Measurements from ENCODE around the gene ACADS.

DNA sequence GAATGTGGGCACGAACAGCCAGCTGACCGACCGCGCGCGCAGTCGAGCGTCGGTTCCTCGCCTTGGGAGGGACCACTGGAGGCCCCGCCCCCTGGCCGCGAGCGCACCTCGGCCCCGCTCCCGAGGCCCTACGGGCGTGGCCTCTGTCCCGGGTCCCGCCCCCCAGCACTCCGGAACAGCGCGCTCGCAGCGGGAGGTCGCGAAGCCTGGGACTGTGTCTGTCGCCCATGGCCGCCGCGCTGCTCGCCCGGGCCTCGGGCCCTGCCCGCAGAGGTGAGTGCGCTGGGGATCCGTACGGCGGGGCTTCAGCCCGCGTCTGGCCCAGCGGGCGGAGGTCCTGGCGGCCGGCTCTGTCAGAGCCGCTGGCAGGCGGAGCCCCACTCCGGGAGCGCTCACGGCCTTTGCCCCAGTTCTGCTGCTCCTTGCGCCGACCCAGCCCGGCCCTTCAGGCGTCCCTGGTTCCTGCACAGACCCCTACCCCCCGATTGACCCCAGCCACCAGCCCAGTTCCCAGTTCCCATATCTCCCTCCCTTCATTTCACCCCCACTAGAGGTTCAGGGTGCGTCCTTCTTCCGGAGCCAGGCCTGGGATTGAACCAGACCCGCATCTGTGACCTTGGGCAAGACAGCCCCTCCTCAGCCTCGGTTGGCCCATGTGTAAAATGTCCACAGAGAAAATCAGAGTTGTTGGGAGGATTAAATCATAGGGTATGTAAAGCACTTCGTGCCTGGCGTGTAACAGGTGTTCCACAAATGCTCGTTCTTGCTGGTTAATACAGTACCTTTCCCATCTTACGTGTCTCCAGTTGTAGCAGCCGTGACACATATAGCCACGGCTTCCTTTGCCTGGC lies at the start of gene ACADS:
- TF ChIP-seq, protein P1, sequence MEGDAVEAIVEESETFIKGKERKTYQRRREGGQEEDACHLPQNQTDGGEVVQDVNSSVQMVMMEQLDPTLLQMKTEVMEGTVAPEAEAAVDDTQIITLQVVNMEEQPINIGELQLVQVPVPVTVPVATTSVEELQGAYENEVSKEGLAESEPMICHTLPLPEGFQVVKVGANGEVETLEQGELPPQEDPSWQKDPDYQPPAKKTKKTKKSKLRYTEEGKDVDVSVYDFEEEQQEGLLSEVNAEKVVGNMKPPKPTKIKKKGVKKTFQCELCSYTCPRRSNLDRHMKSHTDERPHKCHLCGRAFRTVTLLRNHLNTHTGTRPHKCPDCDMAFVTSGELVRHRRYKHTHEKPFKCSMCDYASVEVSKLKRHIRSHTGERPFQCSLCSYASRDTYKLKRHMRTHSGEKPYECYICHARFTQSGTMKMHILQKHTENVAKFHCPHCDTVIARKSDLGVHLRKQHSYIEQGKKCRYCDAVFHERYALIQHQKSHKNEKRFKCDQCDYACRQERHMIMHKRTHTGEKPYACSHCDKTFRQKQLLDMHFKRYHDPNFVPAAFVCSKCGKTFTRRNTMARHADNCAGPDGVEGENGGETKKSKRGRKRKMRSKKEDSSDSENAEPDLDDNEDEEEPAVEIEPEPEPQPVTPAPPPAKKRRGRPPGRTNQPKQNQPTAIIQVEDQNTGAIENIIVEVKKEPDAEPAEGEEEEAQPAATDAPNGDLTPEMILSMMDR (conservative IDR thresholded peaks at IDR 0.05; ENCODE audit: low read depth, low read length), result no peak
- TF ChIP-seq EZH2 (IDR thresholded peaks at IDR 0.05; ENCODE audit: borderline replicate concordance, low read depth, low read length, poor library complexity, severe bottlenecking), result no peak
